Breast epithelium (tissue), 3 donors: Measurements from ENCODE around the gene TRMT2A.

Experiments used
- POLR2A ChIP-seq: fragments of 450-650 bp; IDR thresholded peaks from one replicate; pipeline ENCODE4 v1.6.1; 2016; ENCODE audit warnings: antibody characterized with exemption, mild to moderate bottlenecking, moderate library complexity
- TF ChIP-seq, protein P1 (sequence below), 3 donors: fragments of 450-650 bp; IDR thresholded peaks; one replicate each; pipeline ENCODE4 v1.5.1; 2016 to 2017; ENCODE audit warnings: antibody characterized with exemption in 3 of 3, mild to moderate bottlenecking in 3 of 3, moderate library complexity in 3 of 3

DNA sequence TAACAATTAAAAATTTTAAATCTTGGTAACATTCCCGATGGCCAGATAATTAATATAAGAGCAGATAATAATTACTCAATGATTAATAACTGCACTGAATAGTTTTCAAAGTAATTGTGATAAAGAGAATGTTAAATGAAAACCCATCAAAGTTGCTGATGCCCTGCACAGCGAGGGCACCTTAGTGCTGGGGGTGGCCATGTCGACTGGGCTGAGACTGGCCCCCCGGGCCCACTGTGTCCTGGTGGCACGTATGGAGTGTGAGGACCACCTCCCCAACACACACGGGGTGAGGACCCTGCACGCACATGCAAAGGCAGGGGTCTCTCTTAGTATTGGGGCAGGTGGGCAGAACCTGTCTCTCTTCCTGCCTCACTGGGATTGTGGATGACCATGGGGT lies 48.9 kb upstream of the TRMT2A start:
- TF ChIP-seq, protein P1, sequence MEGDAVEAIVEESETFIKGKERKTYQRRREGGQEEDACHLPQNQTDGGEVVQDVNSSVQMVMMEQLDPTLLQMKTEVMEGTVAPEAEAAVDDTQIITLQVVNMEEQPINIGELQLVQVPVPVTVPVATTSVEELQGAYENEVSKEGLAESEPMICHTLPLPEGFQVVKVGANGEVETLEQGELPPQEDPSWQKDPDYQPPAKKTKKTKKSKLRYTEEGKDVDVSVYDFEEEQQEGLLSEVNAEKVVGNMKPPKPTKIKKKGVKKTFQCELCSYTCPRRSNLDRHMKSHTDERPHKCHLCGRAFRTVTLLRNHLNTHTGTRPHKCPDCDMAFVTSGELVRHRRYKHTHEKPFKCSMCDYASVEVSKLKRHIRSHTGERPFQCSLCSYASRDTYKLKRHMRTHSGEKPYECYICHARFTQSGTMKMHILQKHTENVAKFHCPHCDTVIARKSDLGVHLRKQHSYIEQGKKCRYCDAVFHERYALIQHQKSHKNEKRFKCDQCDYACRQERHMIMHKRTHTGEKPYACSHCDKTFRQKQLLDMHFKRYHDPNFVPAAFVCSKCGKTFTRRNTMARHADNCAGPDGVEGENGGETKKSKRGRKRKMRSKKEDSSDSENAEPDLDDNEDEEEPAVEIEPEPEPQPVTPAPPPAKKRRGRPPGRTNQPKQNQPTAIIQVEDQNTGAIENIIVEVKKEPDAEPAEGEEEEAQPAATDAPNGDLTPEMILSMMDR (IDR thresholded peaks at IDR 0.05): no peak
- no peak for TF ChIP-seq POLR2A
